HepG2 (cell line): ENCODE results near the gene RNF222. TPM values are rescaled to one million over a fixed set of nuclear protein-coding genes. Genes with fewer than 3 reads are reported as not detected.

Source experiments
- CREB1 ChIP-seq, 2 experiments: fragments of 450-650 bp in 1 of 2; IDR thresholded peaks; 2 replicates each; pipeline ENCODE4 v1.6.1; 2016 to 2017; ENCODE audit warnings: control low read depth in 1 of 2, mild to moderate bottlenecking in 1 of 2, missing compliant biosample characterization in 1 of 2, missing genetic modification characterization in 1 of 2
- DBP ChIP-seq: sonication (generic); formaldehyde crosslinking; IDR thresholded peaks from 2 replicates; pipeline ENCODE4 v1.4.0; 2020; ENCODE audit warnings: missing genetic modification reagents; ENCODE audit errors: not compliant biosample characterization
- DMAP1 ChIP-seq: IDR thresholded peaks from 2 replicates; pipeline ENCODE4 v1.6.1; 2016
- FOXC1 ChIP-seq: sonication (generic); formaldehyde crosslinking; IDR thresholded peaks from 2 replicates; pipeline ENCODE4 v1.8.0; 2022; ENCODE audit warnings: mild to moderate bottlenecking, missing genetic modification reagents, borderline replicate concordance
- ISX ChIP-seq: sonication (generic); formaldehyde crosslinking; conservative IDR thresholded peaks from 2 replicates; pipeline ENCODE4 v1.5.0; 2020; ENCODE audit warnings: missing genetic modification reagents
- KDM5B ChIP-seq: sonication (generic); formaldehyde crosslinking; IDR thresholded peaks from 2 replicates; pipeline ENCODE4 v1.4.0; 2020; ENCODE audit warnings: missing genetic modification reagents, mild to moderate bottlenecking, borderline replicate concordance
- NONO ChIP-seq, 2 experiments: fragments of 450-650 bp in 1 of 2; sonication (generic) in 1 of 2; formaldehyde crosslinking in 1 of 2; IDR thresholded peaks in 1 of 2; conservative IDR thresholded peaks in 1 of 2; 2 replicates each; pipeline versions ENCODE4 v1.6.1 to v1.8.0; 2017 to 2022; ENCODE audit warnings: mild to moderate bottlenecking in 1 of 2, missing genetic modification reagents in 1 of 2, moderate library complexity in 1 of 2
- SETDB1 ChIP-seq: sonication (generic); formaldehyde crosslinking; IDR thresholded peaks from 2 replicates; pipeline ENCODE4 v1.5.1; 2020; ENCODE audit warnings: missing genetic modification reagents, mild to moderate bottlenecking, borderline replicate concordance
- THRA ChIP-seq: sonication (generic); formaldehyde crosslinking; IDR thresholded peaks from 2 replicates; pipeline ENCODE4 v1.4.0; 2020; ENCODE audit warnings: missing genetic modification reagents, borderline replicate concordance
- ZBTB2 ChIP-seq: sonication (generic); formaldehyde crosslinking; IDR thresholded peaks from 2 replicates; pipeline ENCODE4 v1.8.0; 2022; ENCODE audit warnings: low read depth, missing genetic modification reagents
- ZBTB46 ChIP-seq: sonication (generic); formaldehyde crosslinking; IDR thresholded peaks from 2 replicates; pipeline ENCODE4 v1.4.0; 2020; ENCODE audit warnings: mild to moderate bottlenecking, missing genetic modification reagents, borderline replicate concordance
- ZNF333 ChIP-seq: sonication (generic); formaldehyde crosslinking; IDR thresholded peaks from 2 replicates; pipeline ENCODE4 v1.4.0; 2020; ENCODE audit warnings: mild to moderate bottlenecking, missing genetic modification reagents, borderline replicate concordance
- ZNF446 ChIP-seq: sonication (generic); formaldehyde crosslinking; IDR thresholded peaks from 2 replicates; pipeline ENCODE4 v1.5.0; 2020; ENCODE audit warnings: mild to moderate bottlenecking, missing genetic modification reagents
- polyA plus RNA-seq, 8 experiments: library from polyadenylated mRNA; depleted of rRNA in 3 of 8; stranded (reverse) in 7 of 8; unstranded in 1 of 8; fragments of >200 nt; fragmentation: Illumina TruSeq in 4 of 8; extraction: Trizol in 4 of 8; gene quantifications; 2 replicates each; pipeline versions ENCODE4 v1.2.1 to v1.2.3, GENCODE V29; 2011 to 2016; ENCODE audit warnings: low read depth in 4 of 8, missing spikeins in 1 of 8, mixed read lengths in 1 of 8; ENCODE audit not compliant: insufficient read depth in 1 of 8
- total RNA-seq, 5 experiments: library from RNA; depleted of rRNA; stranded (reverse); fragments of >200 nt; fragmentation: Illumina TruSeq; extraction: Trizol; gene quantifications; 2 replicates each; pipeline ENCODE4 v1.2.3, GENCODE V29; 2016; ENCODE audit warnings: low read depth in 1 of 5
- TF ChIP-seq, protein P1 (sequence below): sonication (generic); formaldehyde crosslinking; IDR thresholded peaks from 2 replicates; pipeline ENCODE4 v1.4.0; 2020; ENCODE audit warnings: missing genetic modification reagents
- TF ChIP-seq, protein P2 (sequence below): IDR thresholded peaks from 2 replicates; pipeline ENCODE4 v1.6.1; 2016; ENCODE audit warnings: missing genetic modification reagents, missing compliant biosample characterization
- TF ChIP-seq, protein P3 (sequence below): sonication (generic); formaldehyde crosslinking; IDR thresholded peaks from 2 replicates; pipeline ENCODE4 v1.5.0; 2020; ENCODE audit warnings: missing genetic modification reagents

RNF222 gene
- total and polyA plus RNA-seq, 2 of the 13 experiments (the other 11 are each of a cell fraction or from before 2014, with no cell fraction given), result not detected

GRCh38 chr17:8435245-8436168 is 37.9 kb upstream of the RNF222 start, which contains the start of gene NDEL1 (continued):
- TF ChIP-seq NONO (IDR thresholded peaks at IDR 0.05) (no peak), NONO (CRISPR knock-in tag; conservative IDR thresholded peaks at IDR 0.05) (peak; percentile 75), ZBTB46 (CRISPR knock-in tag) (peak; percentile 17; the same call in 1 of the 2 replicates), DBP (CRISPR knock-in tag) (peak; percentile 85), CREB1 (IDR thresholded peaks at IDR 0.05) (peak; percentile 85), CREB1 (CRISPR knock-in tag; IDR thresholded peaks at IDR 0.05) (peak; percentile 43; the same call in 1 of the 2 replicates), KDM5B (CRISPR knock-in tag) (peak; percentile 70; the same call in 1 of the 2 replicates), DMAP1 (CRISPR knock-in tag) (peak; percentile 39; the same call in 1 of the 2 replicates), ISX (CRISPR knock-in tag) (0 out of 2 replicates have a peak, but pooled peaks have one; percentile 68), FOXC1 (CRISPR knock-in tag) (peak; percentile 48; the same call in 1 of the 2 replicates), SETDB1 (CRISPR knock-in tag) (no peak), THRA (CRISPR knock-in tag) (peak; percentile 43; the same call in 1 of the 2 replicates), ZBTB2 (CRISPR knock-in tag) (peak; percentile 53; the same call in 1 of the 2 replicates), ZNF446 (CRISPR knock-in tag) (no peak), ZNF333 (CRISPR knock-in tag) (no peak)
- TF ChIP-seq, protein P1, sequence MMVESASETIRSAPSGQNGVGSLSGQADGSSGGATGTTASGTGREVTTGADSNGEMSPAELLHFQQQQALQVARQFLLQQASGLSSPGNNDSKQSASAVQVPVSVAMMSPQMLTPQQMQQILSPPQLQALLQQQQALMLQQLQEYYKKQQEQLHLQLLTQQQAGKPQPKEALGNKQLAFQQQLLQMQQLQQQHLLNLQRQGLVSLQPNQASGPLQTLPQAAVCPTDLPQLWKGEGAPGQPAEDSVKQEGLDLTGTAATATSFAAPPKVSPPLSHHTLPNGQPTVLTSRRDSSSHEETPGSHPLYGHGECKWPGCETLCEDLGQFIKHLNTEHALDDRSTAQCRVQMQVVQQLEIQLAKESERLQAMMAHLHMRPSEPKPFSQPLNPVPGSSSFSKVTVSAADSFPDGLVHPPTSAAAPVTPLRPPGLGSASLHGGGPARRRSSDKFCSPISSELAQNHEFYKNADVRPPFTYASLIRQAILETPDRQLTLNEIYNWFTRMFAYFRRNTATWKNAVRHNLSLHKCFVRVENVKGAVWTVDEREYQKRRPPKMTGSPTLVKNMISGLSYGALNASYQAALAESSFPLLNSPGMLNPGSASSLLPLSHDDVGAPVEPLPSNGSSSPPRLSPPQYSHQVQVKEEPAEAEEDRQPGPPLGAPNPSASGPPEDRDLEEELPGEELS (CRISPR knock-in tag), result peak; percentile 63
- TF ChIP-seq, protein P2, sequence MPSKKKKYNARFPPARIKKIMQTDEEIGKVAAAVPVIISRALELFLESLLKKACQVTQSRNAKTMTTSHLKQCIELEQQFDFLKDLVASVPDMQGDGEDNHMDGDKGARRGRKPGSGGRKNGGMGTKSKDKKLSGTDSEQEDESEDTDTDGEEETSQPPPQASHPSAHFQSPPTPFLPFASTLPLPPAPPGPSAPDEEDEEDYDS (CRISPR knock-in tag), result peak; percentile 89
- TF ChIP-seq, protein P3, sequence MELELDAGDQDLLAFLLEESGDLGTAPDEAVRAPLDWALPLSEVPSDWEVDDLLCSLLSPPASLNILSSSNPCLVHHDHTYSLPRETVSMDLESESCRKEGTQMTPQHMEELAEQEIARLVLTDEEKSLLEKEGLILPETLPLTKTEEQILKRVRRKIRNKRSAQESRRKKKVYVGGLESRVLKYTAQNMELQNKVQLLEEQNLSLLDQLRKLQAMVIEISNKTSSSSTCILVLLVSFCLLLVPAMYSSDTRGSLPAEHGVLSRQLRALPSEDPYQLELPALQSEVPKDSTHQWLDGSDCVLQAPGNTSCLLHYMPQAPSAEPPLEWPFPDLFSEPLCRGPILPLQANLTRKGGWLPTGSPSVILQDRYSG (CRISPR knock-in tag), result peak; percentile 65; the same call in 1 of the 2 replicates
